ENCODE results near the gene RNASE4.
A peak's percentile ranks its signal among the peaks of the same experiment; 100 is the strongest.

RNASE4 gene

DNA sequence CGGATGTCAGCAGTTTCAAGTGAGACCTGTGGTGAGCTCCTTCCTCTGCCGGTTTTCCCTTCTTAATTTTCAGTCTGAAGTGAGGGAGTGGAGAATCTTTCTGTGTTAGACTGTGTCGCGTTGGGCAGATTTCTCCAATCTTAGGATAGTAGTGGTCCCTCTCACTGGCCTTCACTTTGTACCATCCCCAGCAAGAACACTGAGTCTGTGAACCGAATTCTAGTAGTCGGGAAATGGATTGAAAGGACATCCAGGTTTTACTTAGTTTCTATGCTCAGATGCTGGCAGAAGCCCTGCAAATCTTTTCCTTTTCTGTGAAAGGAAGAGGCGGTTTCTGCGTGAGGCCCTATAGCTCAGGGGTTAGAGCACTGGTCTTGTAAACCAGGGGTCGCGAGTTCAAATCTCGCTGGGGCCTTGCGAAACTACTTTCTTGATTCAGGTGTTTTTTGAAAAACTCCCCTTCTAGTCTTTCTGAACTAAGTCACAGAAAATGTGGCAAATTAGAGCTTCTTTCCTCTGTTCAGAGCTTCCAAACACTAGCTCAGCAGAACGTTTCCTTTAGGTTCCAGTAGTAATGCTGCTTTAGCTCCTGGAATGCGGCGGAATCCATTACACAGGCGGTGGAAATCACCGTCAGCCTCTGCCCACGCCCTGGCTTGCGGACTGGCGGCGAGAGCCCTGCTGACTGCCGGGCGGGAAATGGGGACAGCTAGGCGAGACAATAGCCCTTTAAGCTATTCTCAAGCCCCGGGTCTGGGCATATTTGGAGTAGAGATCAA lies 2.8 kb upstream of the RNASE4 start:
- POLR2A ChIA-PET (ENCODE audit: low non-redundant PET): interaction anchor here (0.6 to 1.0 kb wide), 5 partner anchors 17 to 338 kb away, joined by 3 to 11 read pairs (median 4); partner anchors contain the start of genes PARP2 and TEP1
- peak overlapping the region; percentile 99 for H3K27ac ChIP-seq
- peak; percentile 52 for DNase-seq (ENCODE audit: low spot score)
- TF ChIP-seq, protein P1, sequence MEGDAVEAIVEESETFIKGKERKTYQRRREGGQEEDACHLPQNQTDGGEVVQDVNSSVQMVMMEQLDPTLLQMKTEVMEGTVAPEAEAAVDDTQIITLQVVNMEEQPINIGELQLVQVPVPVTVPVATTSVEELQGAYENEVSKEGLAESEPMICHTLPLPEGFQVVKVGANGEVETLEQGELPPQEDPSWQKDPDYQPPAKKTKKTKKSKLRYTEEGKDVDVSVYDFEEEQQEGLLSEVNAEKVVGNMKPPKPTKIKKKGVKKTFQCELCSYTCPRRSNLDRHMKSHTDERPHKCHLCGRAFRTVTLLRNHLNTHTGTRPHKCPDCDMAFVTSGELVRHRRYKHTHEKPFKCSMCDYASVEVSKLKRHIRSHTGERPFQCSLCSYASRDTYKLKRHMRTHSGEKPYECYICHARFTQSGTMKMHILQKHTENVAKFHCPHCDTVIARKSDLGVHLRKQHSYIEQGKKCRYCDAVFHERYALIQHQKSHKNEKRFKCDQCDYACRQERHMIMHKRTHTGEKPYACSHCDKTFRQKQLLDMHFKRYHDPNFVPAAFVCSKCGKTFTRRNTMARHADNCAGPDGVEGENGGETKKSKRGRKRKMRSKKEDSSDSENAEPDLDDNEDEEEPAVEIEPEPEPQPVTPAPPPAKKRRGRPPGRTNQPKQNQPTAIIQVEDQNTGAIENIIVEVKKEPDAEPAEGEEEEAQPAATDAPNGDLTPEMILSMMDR (conservative IDR thresholded peaks at IDR 0.05; ENCODE audit: low read depth): no peak
- CTCF ChIA-PET: interaction anchor here (0.6 to 1.3 kb wide), 7 partner anchors 9 to 68 kb away, joined by 3 to 5 read pairs (median 4); no protein-coding TSS in a partner anchor

GRCh38 chr14:20682127-20682434 lies 2.3 kb upstream of the RNASE4 start:
- DNase-seq (ENCODE audit: low spot score): no peak
- H3K27ac ChIP-seq: peak overlapping the region; percentile 99
- POLR2A ChIA-PET (ENCODE audit: low non-redundant PET): interaction anchor here (0.6 to 1.0 kb wide), 4 partner anchors 17 to 269 kb away, joined by 3 to 4 read pairs (median 4); partner anchors contain the start of gene TEP1
- TF ChIP-seq, protein P1 (conservative IDR thresholded peaks at IDR 0.05; ENCODE audit: low read depth): no peak
- CTCF ChIA-PET: interaction anchor here (0.8 to 1.0 kb wide), 2 partner anchors 50 to 68 kb away, joined by 3 to 4 read pairs; no protein-coding TSS in a partner anchor

DNA sequence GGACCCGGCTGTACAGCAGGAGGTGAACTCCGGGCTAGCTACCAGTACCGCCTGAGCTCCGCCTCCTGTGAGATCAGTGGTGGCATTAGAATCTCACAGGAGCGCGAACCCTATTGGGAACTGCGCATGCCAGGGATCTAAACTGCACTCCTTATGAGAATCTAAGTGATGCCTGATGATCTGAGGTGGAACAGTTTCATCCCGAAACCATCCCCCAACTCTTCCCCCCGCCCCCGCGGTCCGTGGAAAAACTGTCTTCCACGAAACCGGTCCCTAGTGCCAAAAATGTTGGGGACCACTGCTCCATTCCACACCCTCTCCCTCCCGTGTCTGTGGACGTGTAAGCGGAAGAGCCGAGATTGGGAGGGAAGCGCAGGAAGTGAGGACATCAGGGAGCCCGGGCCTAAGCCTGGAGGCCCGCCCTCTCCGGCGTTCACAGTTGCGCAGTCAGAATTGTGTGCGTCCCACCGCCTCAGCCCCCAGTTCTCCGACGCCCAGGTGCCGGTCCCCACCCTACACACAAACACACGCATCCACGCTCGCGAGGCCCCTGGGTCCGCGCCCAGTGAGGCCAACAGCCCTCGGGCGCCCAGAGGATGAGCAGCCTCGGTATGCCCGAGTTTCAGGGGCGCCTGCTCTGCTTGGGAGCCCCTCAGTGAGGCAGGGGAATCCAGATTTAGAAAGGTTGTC lies 1.8 kb upstream of the RNASE4 start:
- DNase-seq (ENCODE audit: low spot score): peak; percentile 76
- TF ChIP-seq, protein P1 (conservative IDR thresholded peaks at IDR 0.05; ENCODE audit: low read depth): 0 out of 2 replicates have a peak, but pooled peaks have one; percentile 8
- CTCF ChIA-PET: interaction anchor here (0.8 to 1.1 kb wide), 2 partner anchors 50 to 377 kb away, joined by 4 to 7 read pairs; partner anchors contain the start of gene TTC5
- POLR2A ChIA-PET (ENCODE audit: low non-redundant PET): interaction anchor here (1.0 kb wide), 3 partner anchors 18 to 269 kb away, joined by 3 to 4 read pairs (median 4); partner anchors contain the start of gene TEP1
- peak overlapping the region; percentile 99 for H3K27ac ChIP-seq

- TF ChIP-seq, protein P1 (conservative IDR thresholded peaks at IDR 0.05; ENCODE audit: low read depth): no peak
- ChIA-PET POLR2A (ENCODE audit: low non-redundant PET) (interaction anchor here (0.6 to 0.8 kb wide), 2 partner anchors 70 to 283 kb away, joined by 3 read pairs; no protein-coding TSS in a partner anchor), CTCF (interaction anchor here (0.5 to 1.3 kb wide), 3 partner anchors 26 to 378 kb away, joined by 3 to 7 read pairs (median 3); partner anchors contain the start of gene TTC5)
- DNase-seq (ENCODE audit: low spot score): peak; percentile 39
- peak overlapping the region; percentile 99 for H3K27ac ChIP-seq
Measured at GRCh38 chr14:20683125-20683890, 1.1 kb upstream of the RNASE4 start.

GRCh38 chr14:20684662-20685456 lies 499 bp downstream of the RNASE4 start:
- DNase-seq (ENCODE audit: low spot score): peak; percentile 34
- peak overlapping the region; percentile 99 for H3K27ac ChIP-seq
- ChIA-PET CTCF (interaction anchor here (0.5 to 1.3 kb wide), 2 partner anchors 27 to 647 kb away, joined by 3 read pairs; no protein-coding TSS in a partner anchor), POLR2A (ENCODE audit: low non-redundant PET) (interaction anchor here (0.7 to 1.4 kb wide), 2 partner anchors 53 to 342 kb away, joined by 3 read pairs; no protein-coding TSS in a partner anchor)
- TF ChIP-seq, protein P1 (conservative IDR thresholded peaks at IDR 0.05; ENCODE audit: low read depth): no peak

Data from RWPE1 (cell line).